ENCODE results near the gene ZFYVE28. TPM values are rescaled to one million over a fixed set of nuclear protein-coding genes. Genes with fewer than 3 reads are reported as not detected.

Gene ZFYVE28
- total and polyA plus RNA-seq, 2 of the 8 experiments (the other 6 are each of a cell fraction or from before 2014, with no cell fraction given), result 1.7 to 4.9 TPM

- H3K4ac ChIP-seq (replicated peaks; ENCODE audit: insufficient read length, low read depth, low read length), result no peak overlapping the region
- no peaks in the 10 kb centered on the region for H3K9me3 ChIP-seq (ENCODE audit: insufficient read depth in 2 of 2, low read depth in 1 of 2, low read length in 1 of 2)
- no peak overlapping the region for H4K5ac ChIP-seq (ENCODE audit: insufficient read length, low read depth, low read length)
- 0 out of 2 replicates have a peak overlapping the region, but pooled peaks have one; percentile 19 for H2BK15ac ChIP-seq (ENCODE audit: low read length)
- H3K18ac ChIP-seq (ENCODE audit: extremely low read depth, low read length), result no peak overlapping the region
- ChIA-PET CTCF (ENCODE audit: partially characterized antibody) (interaction anchor here (0.9 to 1.4 kb wide), 2 partner anchors 15 to 33 kb away, joined by 3 read pairs; no protein-coding TSS in a partner anchor), POLR2A (ENCODE audit: partially characterized antibody) (interaction anchor here (1.4 kb wide), 1 partner anchor 11 kb away, joined by 5 read pairs; the partner anchor contains the start of genes CFAP99 and ZFYVE28)
- 0 out of 2 replicates have a peak overlapping the region, but pooled peaks have one; percentile 50 for H2BK12ac ChIP-seq (ENCODE audit: low read depth, low read length)
- no peak overlapping the region for H3K14ac ChIP-seq (ENCODE audit: insufficient read length)
- H4K91ac ChIP-seq (replicated peaks; ENCODE audit: insufficient read length, low read length), result no peak overlapping the region
- peaks cover 0 to 2% (median 0%) of the 10 kb centered on the region in 4 experiments; a peak in 2 of 7 replicates for H3K27me3 ChIP-seq (replicated peaks in 1 of 4; ENCODE audit: control insufficient read depth in 3 of 4, extremely low read depth in 1 of 4, insufficient read depth in 3 of 4, low read length in 3 of 4)
- no peak overlapping the region for H3K4me3 ChIP-seq (ENCODE audit: extremely low read depth in 1 of 4, insufficient read depth in 2 of 4, low read depth in 3 of 4, low read length in 4 of 4)
- no peak for DNase-seq (ENCODE audit: low read depth in 1 of 2, low spot score in 2 of 2)
- H3K56ac ChIP-seq (replicated peaks; ENCODE audit: insufficient read length, low read depth, low read length), result no peak overlapping the region
- H2BK120ac ChIP-seq (replicated peaks; ENCODE audit: low read depth, low read length), result no peak overlapping the region
- no peak overlapping the region for H4K8ac ChIP-seq (ENCODE audit: extremely low read depth, insufficient read depth, low read length)
- no peak overlapping the region for H2BK20ac ChIP-seq (ENCODE audit: low read length)
- no peak overlapping the region for H3K4me2 ChIP-seq (ENCODE audit: insufficient read depth in 1 of 2, low read depth in 2 of 2, low read length in 2 of 2)
- no peaks in the 10 kb centered on the region for H4K20me1 ChIP-seq (replicated peaks in 1 of 2; ENCODE audit: control insufficient read depth in 1 of 2, insufficient read depth in 2 of 2, low read length in 2 of 2)
- H3K9ac ChIP-seq (replicated peaks in 1 of 4; ENCODE audit: extremely low read depth in 1 of 4, low read depth in 3 of 4, low read length in 3 of 4), result no peak overlapping the region
- peaks cover 5% of the 10 kb centered on the region for H3K23me2 ChIP-seq (ENCODE audit: low read depth, low read length)
- H3K79me1 ChIP-seq (ENCODE audit: low read depth, low read length), result peaks cover 8% of the 10 kb centered on the region
- H3K4me1 ChIP-seq (replicated peaks in 1 of 4; ENCODE audit: control insufficient read depth in 3 of 4, insufficient read depth in 4 of 4, low read length in 3 of 4), result peaks cover 8 to 20% (median 13%) of the 10 kb centered on the region in 4 experiments
- FAIRE-seq, result no peak
- H3K23ac ChIP-seq (ENCODE audit: insufficient read length), result no peak overlapping the region
- H3K27ac ChIP-seq (ENCODE audit: low read depth, low read length), result no peak overlapping the region
- H3K36me3 ChIP-seq (ENCODE audit: control insufficient read depth in 2 of 4, insufficient read depth in 4 of 4, low read length in 3 of 4), result no peaks in the 10 kb centered on the region
- no peaks in the 10 kb centered on the region for H3K79me2 ChIP-seq (ENCODE audit: control insufficient read depth in 1 of 2, insufficient read depth in 2 of 2, low read length in 2 of 2)
- H2AFZ ChIP-seq (ENCODE audit: low read length), result no peak overlapping the region
- H2AK5ac ChIP-seq (ENCODE audit: low read depth, low read length), result no peak overlapping the region; the same call in 1 of the 2 replicates
- WGBS, 2 experiments (ENCODE audit: extremely low coverage in 1 of 2, insufficient coverage in 1 of 2, insufficient read length in 1 of 2, insufficient replicate concordance in 2 of 2, low coverage in 1 of 2, low lambda C conversion rate in 2 of 2, missing lambda C conversion rate in 1 of 2), result 95% methylated on average over 3 of the region's 3 CpGs; no CpG with 5 or more reads in 1 of the 2 experiments
- H2BK5ac ChIP-seq (ENCODE audit: low read depth, low read length), result no peak overlapping the region
- no peak for TF ChIP-seq SP2 (IDR thresholded peaks at IDR 0.05; ENCODE audit: low read length)
- no peak for TF ChIP-seq GABPA (IDR thresholded peaks at IDR 0.05; ENCODE audit: borderline replicate concordance, insufficient read depth, low read length)
- TF ChIP-seq CTBP2 (IDR thresholded peaks at IDR 0.05; ENCODE audit: borderline replicate concordance, insufficient read depth, insufficient read length, low read length), result no peak
- no peak for TF ChIP-seq SIN3A (conservative IDR thresholded peaks at IDR 0.05 in 1 of 2, IDR thresholded peaks at IDR 0.05 in 1 of 2; ENCODE audit: low read depth in 1 of 2, low read length in 2 of 2)
- TF ChIP-seq CHD1 (IDR thresholded peaks at IDR 0.05; ENCODE audit: low read depth, low read length), result no peak
- TF ChIP-seq SIX5 (IDR thresholded peaks at IDR 0.05; ENCODE audit: low read depth, low read length), result no peak
- no peak for TF ChIP-seq MAFK (IDR thresholded peaks at IDR 0.05; ENCODE audit: low read depth, low read length)
- TF ChIP-seq SIRT6 (IDR thresholded peaks at IDR 0.05; ENCODE audit: low read length), result no peak
- TF ChIP-seq KDM5A (IDR thresholded peaks at IDR 0.05; ENCODE audit: low read length), result no peak
- TF ChIP-seq KDM4A (IDR thresholded peaks at IDR 0.05; ENCODE audit: low read depth, low read length, severe bottlenecking), result no peak
- TF ChIP-seq TBP (IDR thresholded peaks at IDR 0.05; ENCODE audit: low read depth, low read length), result no peak
- TF ChIP-seq, protein P1, sequence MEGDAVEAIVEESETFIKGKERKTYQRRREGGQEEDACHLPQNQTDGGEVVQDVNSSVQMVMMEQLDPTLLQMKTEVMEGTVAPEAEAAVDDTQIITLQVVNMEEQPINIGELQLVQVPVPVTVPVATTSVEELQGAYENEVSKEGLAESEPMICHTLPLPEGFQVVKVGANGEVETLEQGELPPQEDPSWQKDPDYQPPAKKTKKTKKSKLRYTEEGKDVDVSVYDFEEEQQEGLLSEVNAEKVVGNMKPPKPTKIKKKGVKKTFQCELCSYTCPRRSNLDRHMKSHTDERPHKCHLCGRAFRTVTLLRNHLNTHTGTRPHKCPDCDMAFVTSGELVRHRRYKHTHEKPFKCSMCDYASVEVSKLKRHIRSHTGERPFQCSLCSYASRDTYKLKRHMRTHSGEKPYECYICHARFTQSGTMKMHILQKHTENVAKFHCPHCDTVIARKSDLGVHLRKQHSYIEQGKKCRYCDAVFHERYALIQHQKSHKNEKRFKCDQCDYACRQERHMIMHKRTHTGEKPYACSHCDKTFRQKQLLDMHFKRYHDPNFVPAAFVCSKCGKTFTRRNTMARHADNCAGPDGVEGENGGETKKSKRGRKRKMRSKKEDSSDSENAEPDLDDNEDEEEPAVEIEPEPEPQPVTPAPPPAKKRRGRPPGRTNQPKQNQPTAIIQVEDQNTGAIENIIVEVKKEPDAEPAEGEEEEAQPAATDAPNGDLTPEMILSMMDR (IDR thresholded peaks at IDR 0.05; ENCODE audit: control extremely low read depth in 1 of 3, insufficient read depth in 1 of 3, low read depth in 1 of 3, low read length in 3 of 3), result no peak
These were observed 10.5 kb downstream of the ZFYVE28 start for GRCh38 chr4:2407991-2408342.

Measured in H1 (cell line).